ENCODE data around the gene KRTAP9-3. TPM values are rescaled to one million over a fixed set of nuclear protein-coding genes. Genes with fewer than 3 reads are reported as not detected.
"Not testable (repeated sequence)": the region's sequence is repeated elsewhere in the genome, so short reads cannot be mapped to it uniquely, and the experiment has no call there.

The KRTAP9-3 gene
- polyA plus RNA-seq, 1 donor: not detected

- Histone ChIP-seq H3K27me3 (ENCODE audit: control insufficient read depth, insufficient read depth, low read length) (peaks cover 10% of the 10 kb centered on the region), H3K4me3 (ENCODE audit: low read length) (no peak overlapping the region), H3K9me3 (ENCODE audit: control insufficient read depth, low read depth, low read length) (no peaks in the 10 kb centered on the region), H3K36me3 (ENCODE audit: control insufficient read depth, insufficient read depth, low read length) (no peaks in the 10 kb centered on the region), H3K27ac (ENCODE audit: low read length) (no peak overlapping the region), H3K4me1 (ENCODE audit: control insufficient read depth, insufficient read depth, low read length) (no peaks in the 10 kb centered on the region)
- WGBS (ENCODE audit: insufficient coverage, low lambda C conversion rate): no CpG with 5 or more reads among the region's 7 CpGs
- DNase-seq: no peak
Observed at GRCh38 chr17:41212524-41213169, 19.6 kb upstream of the KRTAP9-3 start.

- Histone ChIP-seq H3K9me3 (ENCODE audit: control insufficient read depth, low read depth, low read length) (no peaks in the 10 kb centered on the region), H3K4me1 (ENCODE audit: control insufficient read depth, insufficient read depth, low read length) (no peaks in the 10 kb centered on the region), H3K36me3 (ENCODE audit: control insufficient read depth, insufficient read depth, low read length) (no peaks in the 10 kb centered on the region), H3K27ac (ENCODE audit: low read length) (no peak overlapping the region), H3K4me3 (ENCODE audit: low read length) (no peak overlapping the region), H3K27me3 (ENCODE audit: control insufficient read depth, insufficient read depth, low read length) (peaks cover 3% of the 10 kb centered on the region)
- WGBS (ENCODE audit: insufficient coverage, low lambda C conversion rate): no CpG with 5 or more reads among the region's 1 CpG
- no peak for DNase-seq
Observed at GRCh38 chr17:41215681-41216080, 16.6 kb upstream of the KRTAP9-3 start.

DNA sequence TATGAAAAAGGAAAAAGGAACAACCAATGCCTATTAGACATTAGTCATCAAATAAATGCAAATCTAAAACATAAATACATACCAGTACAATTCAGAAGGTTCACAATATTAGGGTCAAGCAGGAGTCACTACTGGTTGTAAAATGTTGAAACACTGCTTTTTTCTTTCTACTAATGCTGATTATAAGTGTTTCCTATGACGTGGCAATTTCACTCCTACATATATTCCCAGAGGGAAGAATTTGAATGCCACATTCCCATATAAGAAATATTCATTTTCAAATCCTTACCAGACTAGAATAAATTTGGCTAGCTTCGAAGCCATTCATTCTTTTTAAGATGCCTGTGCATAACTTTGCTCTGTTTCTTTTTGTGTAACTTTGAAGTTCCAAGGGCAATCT, 8.4 kb upstream of the KRTAP9-3 start:
- Histone ChIP-seq H3K4me3 (ENCODE audit: low read length) (no peak overlapping the region), H3K9me3 (ENCODE audit: control insufficient read depth, low read depth, low read length) (no peaks in the 10 kb centered on the region), H3K36me3 (ENCODE audit: control insufficient read depth, insufficient read depth, low read length) (no peaks in the 10 kb centered on the region), H3K4me1 (ENCODE audit: control insufficient read depth, insufficient read depth, low read length) (no peaks in the 10 kb centered on the region), H3K27ac (ENCODE audit: low read length) (no peak overlapping the region), H3K27me3 (ENCODE audit: control insufficient read depth, insufficient read depth, low read length) (peaks cover 4% of the 10 kb centered on the region)
- DNase-seq: no peak
- no CpG with 5 or more reads among the region's 2 CpGs for WGBS (ENCODE audit: insufficient coverage, low lambda C conversion rate)

DNA sequence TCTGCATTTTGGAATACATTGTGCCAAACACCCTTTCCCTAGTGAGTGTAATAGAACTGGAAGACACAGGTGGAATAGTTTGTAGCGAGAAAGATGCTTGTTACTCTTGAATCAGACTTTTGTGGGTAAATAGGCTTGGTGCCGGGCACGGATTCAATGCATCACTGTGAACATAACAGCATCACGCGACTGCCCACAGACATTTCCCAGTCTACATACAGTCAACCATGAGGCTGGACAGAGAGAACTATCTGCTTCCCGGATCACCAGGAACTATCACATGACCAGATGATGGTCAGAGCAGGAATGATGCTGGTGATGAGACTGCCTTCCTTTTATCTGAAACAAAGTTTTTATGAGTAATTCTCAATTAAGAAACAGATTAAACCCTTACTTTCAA, 6.2 kb upstream of the KRTAP9-3 start:
- Histone ChIP-seq H3K4me1 (ENCODE audit: control insufficient read depth, insufficient read depth, low read length) (no peaks in the 10 kb centered on the region), H3K27ac (ENCODE audit: low read length) (no peak overlapping the region), H3K4me3 (ENCODE audit: low read length) (no peak overlapping the region), H3K36me3 (ENCODE audit: control insufficient read depth, insufficient read depth, low read length) (no peaks in the 10 kb centered on the region), H3K27me3 (ENCODE audit: control insufficient read depth, insufficient read depth, low read length) (peaks cover 4% of the 10 kb centered on the region), H3K9me3 (ENCODE audit: control insufficient read depth, low read depth, low read length) (no peaks in the 10 kb centered on the region)
- no peak for DNase-seq
- no CpG with 5 or more reads among the region's 6 CpGs for WGBS (ENCODE audit: insufficient coverage, low lambda C conversion rate)

GRCh38 chr17:41226598-41227095, 5.6 kb upstream of the KRTAP9-3 start, which contains the start of gene KRTAP9-2:
Gene KRTAP9-2, plus strand, starts transcription at chr17:41226648. Its CDS starts 7 bp downstream, at chr17:41226655.
- WGBS (ENCODE audit: insufficient coverage, low lambda C conversion rate): no CpG with 5 or more reads among the region's 4 CpGs

GRCh38 chr17:41230094-41230493, 2.2 kb upstream of the KRTAP9-3 start:
- Histone ChIP-seq H3K9me3 (ENCODE audit: control insufficient read depth, low read depth, low read length) (no peaks in the 10 kb centered on the region), H3K4me1 (ENCODE audit: control insufficient read depth, insufficient read depth, low read length) (no peaks in the 10 kb centered on the region), H3K4me3 (ENCODE audit: low read length) (no peak overlapping the region), H3K36me3 (ENCODE audit: control insufficient read depth, insufficient read depth, low read length) (no peaks in the 10 kb centered on the region), H3K27ac (ENCODE audit: low read length) (no peak overlapping the region), H3K27me3 (ENCODE audit: control insufficient read depth, insufficient read depth, low read length) (peaks cover 12% of the 10 kb centered on the region)
- DNase-seq: no peak

More at GRCh38 chr17:41226598-41227095, 5.6 kb upstream of the KRTAP9-3 start, which contains the start of gene KRTAP9-2:
- not testable (repeated sequence) for H3K27ac ChIP-seq (ENCODE audit: low read length); H3K27me3 ChIP-seq (ENCODE audit: control insufficient read depth, insufficient read depth, low read length); H3K4me3 ChIP-seq (ENCODE audit: low read length); H3K36me3 ChIP-seq (ENCODE audit: control insufficient read depth, insufficient read depth, low read length); H3K9me3 ChIP-seq (ENCODE audit: control insufficient read depth, low read depth, low read length); H3K4me1 ChIP-seq (ENCODE audit: control insufficient read depth, insufficient read depth, low read length); DNase-seq

DNA sequence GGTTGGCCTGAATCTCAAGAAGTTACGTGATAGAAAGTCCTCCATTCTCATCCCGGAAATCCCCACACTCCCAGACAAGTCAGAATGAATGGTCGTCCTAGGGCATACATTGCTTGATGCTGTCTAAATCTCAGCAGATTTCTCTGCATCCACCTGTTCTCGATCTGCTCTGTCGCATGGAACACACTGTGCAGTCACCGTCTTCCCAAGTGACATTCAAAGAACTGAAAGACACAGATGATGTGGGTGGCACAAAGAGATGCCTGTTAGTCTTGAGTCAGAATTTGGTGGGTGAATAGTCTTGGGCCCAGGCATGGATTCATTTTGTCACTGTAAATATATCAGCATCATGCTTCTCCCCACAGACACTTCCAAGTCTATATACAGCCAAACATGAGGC, 518 bp upstream of the KRTAP9-3 start:
- no peak for DNase-seq
- H3K4me1 ChIP-seq (ENCODE audit: control insufficient read depth, insufficient read depth, low read length): no peaks in the 10 kb centered on the region
- peaks cover 8% of the 10 kb centered on the region for H3K27me3 ChIP-seq (ENCODE audit: control insufficient read depth, insufficient read depth, low read length)
- no peaks in the 10 kb centered on the region for H3K9me3 ChIP-seq (ENCODE audit: control insufficient read depth, low read depth, low read length)
- H3K27ac ChIP-seq (ENCODE audit: low read length): no peak overlapping the region
- WGBS (ENCODE audit: insufficient coverage, low lambda C conversion rate): no CpG with 5 or more reads among the region's 6 CpGs
- no peaks in the 10 kb centered on the region for H3K36me3 ChIP-seq (ENCODE audit: control insufficient read depth, insufficient read depth, low read length)
- no peak overlapping the region for H3K4me3 ChIP-seq (ENCODE audit: low read length)

GRCh38 chr17:41237116-41237515, 4.9 kb downstream of the KRTAP9-3 start:
- H3K9me3 ChIP-seq (ENCODE audit: control insufficient read depth, low read depth, low read length); H3K27ac ChIP-seq (ENCODE audit: low read length); H3K4me3 ChIP-seq (ENCODE audit: low read length); DNase-seq; H3K4me1 ChIP-seq (ENCODE audit: control insufficient read depth, insufficient read depth, low read length); H3K36me3 ChIP-seq (ENCODE audit: control insufficient read depth, insufficient read depth, low read length); H3K27me3 ChIP-seq (ENCODE audit: control insufficient read depth, insufficient read depth, low read length): not testable (repeated sequence)
- no CpG with 5 or more reads among the region's 4 CpGs for WGBS (ENCODE audit: insufficient coverage, low lambda C conversion rate)

DNA sequence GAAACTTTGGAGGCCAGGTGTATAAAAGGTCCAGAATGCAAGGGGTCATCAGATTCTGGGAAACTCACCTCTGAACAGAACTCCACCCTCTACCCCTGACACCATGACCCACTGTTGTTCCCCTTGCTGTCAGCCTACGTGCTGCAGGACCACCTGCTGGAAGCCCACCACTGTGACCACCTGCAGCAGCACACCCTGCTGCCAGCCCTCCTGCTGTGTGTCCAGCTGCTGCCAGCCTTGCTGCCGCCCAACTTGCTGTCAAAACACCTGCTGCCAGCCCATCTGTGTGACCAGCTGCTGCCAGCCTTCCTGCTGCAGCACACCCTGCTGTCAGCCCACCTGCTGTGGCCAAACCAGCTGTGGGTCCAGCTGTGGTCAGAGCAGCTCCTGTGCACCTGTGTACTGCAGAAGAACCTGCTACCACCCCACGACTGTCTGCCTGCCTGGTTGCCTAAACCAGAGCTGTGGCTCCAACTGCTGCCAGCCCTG, 5.7 kb downstream of the KRTAP9-3 start, which contains the start of gene KRTAP9-8:
KRTAP9-8 (plus strand) TSS at position 51 of the 489 bp plus-strand sequence; CDS start at position 104, 53 bp downstream.
- H3K4me3 ChIP-seq (ENCODE audit: low read length); H3K9me3 ChIP-seq (ENCODE audit: control insufficient read depth, low read depth, low read length); H3K36me3 ChIP-seq (ENCODE audit: control insufficient read depth, insufficient read depth, low read length); H3K27ac ChIP-seq (ENCODE audit: low read length); H3K4me1 ChIP-seq (ENCODE audit: control insufficient read depth, insufficient read depth, low read length); H3K27me3 ChIP-seq (ENCODE audit: control insufficient read depth, insufficient read depth, low read length); DNase-seq: not testable (repeated sequence)
- WGBS (ENCODE audit: insufficient coverage, low lambda C conversion rate): no CpG with 5 or more reads among the region's 3 CpGs

- not testable (repeated sequence) for H3K27ac ChIP-seq (ENCODE audit: low read length); H3K27me3 ChIP-seq (ENCODE audit: control insufficient read depth, insufficient read depth, low read length); H3K4me3 ChIP-seq (ENCODE audit: low read length); DNase-seq; H3K4me1 ChIP-seq (ENCODE audit: control insufficient read depth, insufficient read depth, low read length); H3K9me3 ChIP-seq (ENCODE audit: control insufficient read depth, low read depth, low read length); H3K36me3 ChIP-seq (ENCODE audit: control insufficient read depth, insufficient read depth, low read length)
- 50% methylated on average over 2 of the region's 2 CpGs for WGBS (ENCODE audit: insufficient coverage, low lambda C conversion rate)
Observed at GRCh38 chr17:41246995-41247787, 14.9 kb downstream of the KRTAP9-3 start.
